BJ (cell line): ENCODE results near the gene CTSE. TPM values are rescaled to one million over a fixed set of nuclear protein-coding genes. Genes with fewer than 3 reads are reported as not detected.

Source experiments
- CTCF ChIA-PET: fragments of 350-600 bp; formaldehyde crosslinking; extraction: SDS; loops from one replicate; lab custom pipeline; 2021; ENCODE audit warnings: antibody characterized with exemption, inconsistent platforms; lab: Yijun Ruan, JAX
- POLR2A ChIA-PET: fragments of 300-600 bp; sonication (Branson Sonifier 250); formaldehyde crosslinking; extraction: SDS; loops from one replicate; lab custom pipeline; 2021; ENCODE audit warnings: antibody characterized with exemption; lab: Charles Lee
- DNase-seq: peaks from one replicate; pipeline ENCODE4 v3.0.0-alpha.2; 2011; ENCODE audit warnings: low read depth
- H3K27me3 ChIP-seq: 2 replicates; pipeline ENCODE4 v1.6.0; 2011; ENCODE audit warnings: low read length; ENCODE audit not compliant: control insufficient read depth, insufficient read depth
- H3K36me3 ChIP-seq: 2 replicates; pipeline ENCODE4 v1.5.1; 2011; ENCODE audit warnings: low read length; ENCODE audit not compliant: control insufficient read depth, insufficient read depth
- H3K4me3 ChIP-seq: 2 replicates; pipeline ENCODE4 v1.5.1; 2011; ENCODE audit warnings: low read depth, mild to moderate bottlenecking, control low read depth, low read length
- polyA plus RNA-seq: library from polyadenylated mRNA; depleted of rRNA; stranded (reverse); fragments of >200 nt; gene quantifications from 2 replicates; pipeline ENCODE4 v1.2.3, GENCODE V29; 2011
- TF ChIP-seq, protein P1 (sequence below): IDR thresholded peaks from 2 replicates; pipeline ENCODE4 v1.5.1; 2011; ENCODE audit warnings: low read depth, mild to moderate bottlenecking, control low read depth, inconsistent platforms, low read length, moderate library complexity; ENCODE audit not compliant: insufficient read depth

CTSE gene
- polyA plus RNA-seq, 1 experiment, result not detected

DNA sequence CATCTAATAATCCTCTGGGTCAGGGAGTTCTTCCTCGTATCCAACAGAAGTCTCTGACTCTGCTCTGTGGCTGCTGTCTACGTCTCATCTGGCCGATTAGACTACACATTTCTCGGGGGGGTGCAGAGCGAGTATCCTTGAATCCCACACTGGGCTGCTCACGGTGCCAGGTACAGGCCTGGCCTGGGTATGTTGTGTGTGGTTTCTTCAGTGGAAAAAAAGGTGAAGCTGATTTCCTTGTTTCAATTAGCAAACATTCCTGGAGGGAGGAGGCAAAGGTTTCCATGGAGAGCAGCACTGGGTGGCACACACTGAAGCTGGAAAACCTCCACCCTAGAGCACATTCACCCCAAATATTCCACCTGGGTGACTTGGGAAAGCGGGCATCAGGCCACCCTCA lies 18.5 kb downstream of the CTSE start:
- H3K4me3 ChIP-seq, result no peak overlapping the region
- CTCF ChIA-PET, result no interaction called here
- POLR2A ChIA-PET, result no interaction called here
- peaks cover 4% of the 10 kb centered on the region for H3K27me3 ChIP-seq
- DNase-seq, result no peak
- H3K36me3 ChIP-seq, result no peaks in the 10 kb centered on the region
- TF ChIP-seq, protein P1, sequence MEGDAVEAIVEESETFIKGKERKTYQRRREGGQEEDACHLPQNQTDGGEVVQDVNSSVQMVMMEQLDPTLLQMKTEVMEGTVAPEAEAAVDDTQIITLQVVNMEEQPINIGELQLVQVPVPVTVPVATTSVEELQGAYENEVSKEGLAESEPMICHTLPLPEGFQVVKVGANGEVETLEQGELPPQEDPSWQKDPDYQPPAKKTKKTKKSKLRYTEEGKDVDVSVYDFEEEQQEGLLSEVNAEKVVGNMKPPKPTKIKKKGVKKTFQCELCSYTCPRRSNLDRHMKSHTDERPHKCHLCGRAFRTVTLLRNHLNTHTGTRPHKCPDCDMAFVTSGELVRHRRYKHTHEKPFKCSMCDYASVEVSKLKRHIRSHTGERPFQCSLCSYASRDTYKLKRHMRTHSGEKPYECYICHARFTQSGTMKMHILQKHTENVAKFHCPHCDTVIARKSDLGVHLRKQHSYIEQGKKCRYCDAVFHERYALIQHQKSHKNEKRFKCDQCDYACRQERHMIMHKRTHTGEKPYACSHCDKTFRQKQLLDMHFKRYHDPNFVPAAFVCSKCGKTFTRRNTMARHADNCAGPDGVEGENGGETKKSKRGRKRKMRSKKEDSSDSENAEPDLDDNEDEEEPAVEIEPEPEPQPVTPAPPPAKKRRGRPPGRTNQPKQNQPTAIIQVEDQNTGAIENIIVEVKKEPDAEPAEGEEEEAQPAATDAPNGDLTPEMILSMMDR, result no peak

DNA sequence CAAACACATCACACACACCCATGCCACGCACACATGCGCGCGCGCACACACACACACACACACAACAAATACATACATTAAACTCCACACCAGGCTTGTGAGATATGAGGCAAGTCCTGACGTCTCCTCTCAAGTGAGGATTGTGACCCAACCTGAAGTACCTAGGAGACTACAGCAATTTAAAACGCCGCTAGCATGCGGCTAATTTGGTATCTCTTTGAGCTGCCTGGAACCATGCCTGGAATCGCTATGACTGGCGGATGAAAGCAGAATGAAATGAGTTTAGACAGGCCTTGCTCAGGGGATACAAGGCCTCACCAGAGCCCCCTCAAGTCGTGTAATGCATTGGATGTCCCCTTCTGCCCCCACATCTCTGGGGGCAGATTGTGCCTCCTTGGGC lies 18.9 kb downstream of the CTSE start:
- H3K36me3 ChIP-seq, result no peaks in the 10 kb centered on the region
- peaks cover 4% of the 10 kb centered on the region for H3K27me3 ChIP-seq
- CTCF ChIA-PET, result no interaction called here
- POLR2A ChIA-PET, result no interaction called here
- no peak overlapping the region for H3K4me3 ChIP-seq
- TF ChIP-seq, protein P1, result no peak
- no peak for DNase-seq

DNA sequence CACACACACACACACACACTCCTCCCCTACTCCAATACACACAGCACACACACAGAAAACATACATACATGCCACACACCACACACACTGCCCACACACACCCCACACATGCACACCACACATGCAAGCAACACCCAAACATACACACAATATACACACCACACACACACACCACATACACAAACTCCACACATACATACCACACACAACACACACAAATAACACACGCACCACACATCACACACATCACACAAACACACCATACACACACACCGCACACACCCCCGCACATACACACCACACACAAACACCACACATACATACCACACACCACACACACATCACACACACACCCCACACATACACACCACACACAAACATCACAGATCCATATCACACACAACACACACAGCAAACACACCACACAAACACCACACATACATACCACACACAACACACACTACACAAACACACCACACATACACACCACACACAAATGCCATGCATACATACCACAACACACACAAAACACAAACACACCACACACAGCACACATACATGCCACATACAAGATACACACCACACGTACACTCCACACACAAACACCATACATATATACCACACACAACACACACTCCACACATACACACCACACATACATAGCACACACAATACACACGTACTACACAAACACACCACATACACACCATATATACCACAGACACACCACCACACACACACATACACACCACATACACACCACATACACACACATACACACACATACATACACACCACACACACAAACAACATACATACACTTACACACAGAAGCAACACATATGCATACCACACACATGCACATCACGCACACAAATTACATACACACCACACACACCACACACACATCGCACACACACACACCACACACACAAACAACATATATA lies 19.6 kb downstream of the CTSE start:
- POLR2A ChIA-PET, result no interaction called here
- TF ChIP-seq, protein P1, result no peak
- no peak for DNase-seq
- Histone ChIP-seq H3K36me3 (no peaks in the 10 kb centered on the region), H3K27me3 (peaks cover 4% of the 10 kb centered on the region), H3K4me3 (no peak overlapping the region)
- CTCF ChIA-PET, result interaction anchor here (1.2 to 1.5 kb wide), 4 partner anchors 26 to 104 kb away, joined by 3 to 6 read pairs (median 6); no protein-coding TSS in a partner anchor

DNA sequence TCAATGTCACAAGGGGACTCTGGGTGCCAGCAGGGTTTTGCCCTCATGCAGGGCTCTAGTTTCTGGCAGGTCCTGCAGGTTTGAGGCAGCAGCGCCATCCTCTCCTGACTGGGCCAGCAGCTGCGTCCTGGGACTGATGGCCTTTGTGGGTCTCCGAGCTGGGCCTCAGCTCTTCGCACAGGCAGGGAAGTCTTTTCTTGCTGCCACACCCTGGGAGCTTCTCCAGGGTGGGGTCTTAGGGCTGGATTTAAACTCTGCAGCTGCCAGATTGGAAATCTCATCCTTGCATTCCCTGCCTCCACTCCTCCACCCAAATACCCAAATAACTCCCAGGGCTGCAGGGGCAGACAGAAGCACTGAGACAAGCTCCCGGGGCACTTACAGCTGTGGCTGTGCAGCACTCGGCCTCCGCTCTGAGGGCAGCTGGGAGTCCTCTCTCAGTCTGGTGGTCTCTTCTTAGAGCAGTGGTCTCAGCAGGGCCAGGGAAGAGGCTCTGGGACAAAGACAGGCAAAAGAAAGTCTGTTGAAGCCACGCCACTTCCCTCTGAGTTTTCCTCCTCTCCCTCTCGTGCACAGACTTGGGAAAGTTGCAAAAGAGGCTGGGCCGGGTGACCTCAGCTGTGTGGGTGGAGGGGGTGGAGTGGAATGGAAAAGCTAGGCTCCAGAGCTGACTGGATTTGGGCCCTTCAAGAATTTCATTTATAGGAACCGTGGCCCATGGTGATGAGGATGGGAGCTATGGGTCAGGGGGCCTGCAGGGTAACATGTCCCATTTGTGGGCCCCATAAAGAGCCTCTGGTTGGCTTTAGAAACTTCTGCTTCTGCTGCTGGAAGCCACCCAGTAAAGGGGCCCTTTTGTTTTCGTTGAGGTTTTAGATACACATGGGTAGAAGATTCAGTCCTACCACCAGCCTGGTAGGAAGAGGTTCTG lies 20.6 kb downstream of the CTSE start, which contains the start of gene RAB7B:
TSS of gene RAB7B (minus strand) at position 525 of the 931 bp plus-strand sequence. CDS start 9,260 bp downstream, outside the sequence.
- CTCF ChIA-PET, result interaction anchor here (0.6 to 1.5 kb wide), 8 partner anchors 26 to 532 kb away, joined by 3 to 6 read pairs (median 4); no protein-coding TSS in a partner anchor
- Histone ChIP-seq H3K4me3 (peak within 1 kb of the TSS; percentile 25), H3K27me3 (peaks cover 4% of the 10 kb centered on the region), H3K36me3 (no peaks in the 10 kb centered on the region)
- DNase-seq, result peak; percentile 28
- POLR2A ChIA-PET, result no interaction called here
- TF ChIP-seq, protein P1, result no peak
